GM18519 (cell line): Measurements from ENCODE around the gene FAM114A1.
"Not testable (repeated sequence)": the region's sequence is repeated elsewhere in the genome, so short reads cannot be mapped to it uniquely, and the experiment has no call there.

Experiments
- ATAC-seq: cut with Tn5 transposase; IDR thresholded peaks from one replicate; pipeline ENCODE4 v1.9.1; 2021; ENCODE audit warnings: mild to moderate bottlenecking, moderate library complexity; ENCODE audit not compliant: unreplicated experiment, low FRiP score

Gene FAM114A1

DNA sequence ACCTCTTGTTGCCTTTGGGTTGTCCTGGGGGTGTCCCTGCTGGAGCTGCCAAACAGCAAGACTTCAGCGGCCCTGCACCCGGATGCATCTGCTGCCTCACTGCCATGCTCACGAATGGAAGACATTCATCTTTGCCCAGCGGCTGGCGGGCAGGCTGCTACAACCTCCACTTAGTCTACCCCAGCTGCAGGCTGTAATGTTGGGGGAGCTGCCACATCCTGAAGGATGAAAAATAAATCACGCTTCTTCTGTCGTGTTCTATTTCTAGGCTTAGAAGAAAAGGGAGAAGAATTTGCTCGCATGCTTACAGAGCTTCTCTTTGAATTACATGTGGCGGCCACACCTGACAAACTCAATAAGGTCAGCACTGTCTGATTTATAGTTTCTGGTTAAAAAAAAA is 61.4 kb downstream of the FAM114A1 start:
- ATAC-seq: no peak

GRCh38 chr4:38930204-38930603 is 62.6 kb downstream of the FAM114A1 start:
- ATAC-seq: peak; percentile 58

- ATAC-seq: no peak
These were observed 63.1 kb downstream of the FAM114A1 start for GRCh38 chr4:38930707-38931106.

DNA sequence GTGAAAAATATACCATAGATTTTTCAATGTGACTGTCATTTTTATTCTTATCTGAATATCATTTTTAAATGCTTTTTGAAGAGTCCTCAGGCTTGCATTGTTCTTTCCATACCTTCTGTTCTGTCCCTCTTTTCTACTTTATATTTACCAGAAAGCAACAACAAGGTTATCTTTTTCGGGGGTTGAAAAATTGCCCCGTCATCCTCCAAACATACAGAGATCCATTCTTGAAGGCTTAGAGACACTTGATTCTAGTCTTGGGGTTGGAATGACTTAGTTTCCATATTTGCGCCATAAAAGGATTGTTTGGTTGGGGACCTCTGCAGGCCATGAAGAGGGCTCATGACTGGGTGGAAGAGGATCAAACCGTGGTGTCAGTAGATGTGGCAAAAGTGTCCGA is 63.5 kb downstream of the FAM114A1 start:
- ATAC-seq: no peak

DNA sequence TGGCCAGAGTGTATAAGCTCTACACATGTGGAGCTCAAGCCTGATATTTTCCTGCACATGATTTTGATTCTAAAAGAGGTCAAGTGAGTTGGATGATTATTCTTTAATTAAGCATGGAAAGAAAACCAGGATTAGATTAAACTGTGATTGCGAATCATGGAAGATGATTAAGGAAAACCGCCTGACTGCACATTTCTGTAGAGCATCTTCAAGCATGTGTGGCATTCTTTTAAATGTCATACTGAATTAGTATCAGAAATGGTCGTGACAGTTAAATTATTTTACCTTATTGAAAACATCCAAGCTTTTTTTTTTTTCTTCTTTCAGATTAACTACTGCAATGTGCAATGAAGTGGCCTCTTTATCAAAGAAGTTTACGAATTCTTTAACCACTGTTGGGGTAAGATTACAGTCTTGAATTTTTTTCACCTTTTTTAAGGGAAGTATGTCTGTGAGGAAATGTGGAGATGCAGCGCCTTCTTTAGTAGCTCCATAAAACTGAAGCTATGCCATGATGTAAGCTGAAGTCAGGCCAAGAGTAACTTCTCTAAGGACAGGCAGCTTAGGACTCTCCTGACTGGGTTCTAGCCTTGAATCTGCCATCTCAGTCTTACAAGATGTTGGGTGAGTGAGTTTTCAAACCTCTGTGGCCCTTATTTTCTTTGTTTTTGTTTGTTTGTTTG is 67.9 kb downstream of the FAM114A1 start:
- ATAC-seq: no peak

- ATAC-seq: peak; percentile 74
These were observed 71.6 kb downstream of the FAM114A1 start for GRCh38 chr4:38939165-38939564.

DNA sequence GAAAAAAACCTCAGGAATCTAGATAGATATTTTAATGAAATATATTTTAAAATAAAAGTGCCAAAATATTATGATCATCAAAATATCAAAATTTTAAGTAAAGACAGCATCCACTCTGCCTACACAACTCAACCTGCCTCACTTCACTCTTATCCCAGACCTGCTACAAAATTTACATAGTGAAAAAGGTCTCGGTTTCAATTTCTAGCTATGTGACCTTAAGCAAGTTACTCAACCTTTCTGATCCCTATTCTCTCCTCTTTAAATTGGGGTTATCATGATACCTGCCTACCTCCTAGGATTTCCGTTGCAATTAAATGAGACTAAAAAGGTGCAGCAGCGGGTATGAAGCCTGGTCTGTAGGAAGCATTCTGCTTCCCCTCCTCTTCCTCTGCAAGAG is 72.9 kb downstream of the FAM114A1 start:
- ATAC-seq: no peak

DNA sequence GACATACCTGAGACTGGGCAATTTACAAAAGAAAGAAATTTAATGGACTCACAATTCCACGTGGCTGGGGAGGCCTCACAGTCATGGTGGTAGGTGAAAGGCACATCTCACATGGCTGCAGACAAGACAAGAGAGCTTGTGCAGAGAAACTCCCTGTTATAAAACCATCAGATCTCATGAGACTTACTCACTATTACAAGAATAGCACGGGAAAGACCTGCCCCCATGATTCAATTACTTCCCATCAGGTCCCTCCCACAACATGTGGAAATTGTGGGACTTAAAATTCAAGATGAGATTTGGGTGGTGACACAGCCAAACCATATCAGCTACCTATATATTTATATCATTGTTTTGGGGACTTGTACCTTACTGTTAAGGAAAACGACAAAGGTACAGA is 74.3 kb downstream of the FAM114A1 start:
- not testable (repeated sequence) for ATAC-seq

GRCh38 chr4:38943343-38943742 is 75.7 kb downstream of the FAM114A1 start:
- no peak for ATAC-seq

DNA sequence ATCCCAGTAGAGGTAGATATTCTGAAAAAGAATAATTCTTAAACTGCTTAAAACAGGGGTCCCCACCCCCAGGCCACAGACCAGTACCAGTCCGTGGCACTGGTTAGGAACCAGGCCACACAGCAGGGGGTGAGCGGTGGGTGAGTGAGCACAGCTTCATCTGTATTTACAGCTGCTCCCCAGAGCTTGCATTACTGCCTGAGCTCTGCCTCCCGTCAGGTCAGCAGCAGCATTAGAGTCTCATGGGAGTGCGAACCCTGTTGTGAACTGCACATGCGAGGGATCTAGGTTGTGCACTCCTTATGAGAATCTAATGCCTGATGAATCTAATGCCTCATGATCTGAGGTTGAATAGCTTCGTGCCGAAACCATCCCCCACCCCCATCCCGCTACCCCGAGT is 76.8 kb downstream of the FAM114A1 start:
- no peak for ATAC-seq

- no peak for ATAC-seq
These were observed 79.3 kb downstream of the FAM114A1 start for GRCh38 chr4:38946919-38947318.

- ATAC-seq: no peak
These were observed 80.9 kb downstream of the FAM114A1 start for GRCh38 chr4:38948551-38948950.

DNA sequence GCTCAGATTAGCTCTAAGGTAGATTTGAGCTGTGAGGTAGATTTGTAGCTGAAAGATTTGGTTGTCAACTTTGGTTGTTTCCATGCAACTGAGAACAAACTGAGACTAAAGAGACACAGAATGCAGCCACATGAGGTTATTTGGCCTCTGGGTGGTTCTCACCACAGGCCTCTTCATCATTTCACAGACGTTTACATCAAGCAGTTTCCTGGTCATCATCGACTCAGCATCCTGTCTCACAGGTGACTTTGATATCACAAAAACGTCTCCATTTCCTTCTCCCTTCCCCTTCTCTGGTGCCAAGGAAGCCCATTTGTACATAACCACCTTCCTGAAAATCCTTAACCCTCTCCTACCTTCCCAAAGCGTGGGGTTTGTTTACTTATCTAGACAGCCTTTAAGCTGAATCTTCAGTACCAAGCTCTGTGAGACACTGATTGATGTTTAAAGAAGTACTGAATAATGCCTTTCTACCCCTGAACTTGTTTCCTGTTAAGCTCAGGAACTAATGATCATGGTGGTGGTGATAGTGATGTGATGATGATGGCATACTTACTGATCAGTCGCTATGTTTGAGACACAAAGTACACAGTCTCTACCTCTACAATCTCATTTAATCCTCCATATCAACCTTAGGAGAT is 81.9 kb downstream of the FAM114A1 start:
- ATAC-seq: no peak

DNA sequence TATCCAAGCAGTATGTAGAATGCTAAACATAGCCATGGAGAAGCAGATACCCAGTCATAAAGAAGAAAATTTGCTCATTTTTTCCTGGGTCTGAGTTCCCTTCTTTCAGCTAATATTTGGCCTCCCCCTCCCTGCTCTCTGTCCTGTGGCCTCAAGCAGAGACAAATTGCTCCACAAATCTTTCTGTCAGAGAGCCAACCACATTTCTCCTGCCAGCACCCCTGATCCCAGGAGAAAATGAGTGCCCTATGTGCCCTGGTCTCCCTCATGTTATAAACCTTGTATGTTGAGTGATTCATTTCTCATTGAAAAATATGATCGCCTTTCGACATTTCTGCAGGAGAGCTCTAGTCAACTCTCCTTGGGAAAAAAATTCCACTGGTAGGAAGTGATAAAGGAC is 82.6 kb downstream of the FAM114A1 start:
- no peak for ATAC-seq

DNA sequence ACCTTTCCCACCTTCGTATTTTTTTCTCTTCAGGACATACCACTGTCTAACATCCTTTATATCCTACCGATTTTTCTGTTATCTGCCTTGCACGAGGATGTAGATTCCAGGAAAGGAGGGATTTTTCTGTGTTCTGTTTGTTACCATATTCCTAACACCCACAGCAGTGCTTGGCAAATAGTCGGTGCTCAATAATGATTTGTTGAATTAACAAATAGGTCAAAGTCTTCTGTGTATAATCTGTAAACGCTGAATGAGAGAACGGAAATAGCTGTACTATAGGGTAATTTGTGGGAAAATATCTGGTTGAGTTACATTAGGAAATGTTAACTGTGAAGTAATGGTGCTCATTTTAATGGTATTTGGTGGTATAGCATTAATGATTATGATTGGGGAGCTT is 83.1 kb downstream of the FAM114A1 start:
- ATAC-seq: no peak

DNA sequence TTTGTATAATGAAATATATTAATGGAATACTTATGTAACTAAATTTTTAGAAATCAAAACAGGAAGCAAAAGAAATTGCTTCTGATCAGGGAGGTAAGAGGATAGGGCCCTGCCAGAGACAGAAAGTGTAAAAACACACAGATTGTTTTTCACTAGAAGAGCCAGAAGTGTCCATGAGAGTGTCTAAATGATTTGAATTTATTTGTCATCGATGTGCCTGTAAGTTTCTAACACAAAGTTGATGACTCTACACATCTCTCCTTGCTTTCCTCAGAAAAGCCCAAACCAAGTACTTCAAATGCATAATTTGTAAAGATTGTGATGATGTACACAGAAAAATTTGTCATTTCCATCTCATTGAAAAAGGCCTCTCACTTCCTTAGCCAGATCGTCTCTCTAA is 84.0 kb downstream of the FAM114A1 start:
- no peak for ATAC-seq

GRCh38 chr4:38952017-38952416 is 84.4 kb downstream of the FAM114A1 start:
- ATAC-seq: no peak

DNA sequence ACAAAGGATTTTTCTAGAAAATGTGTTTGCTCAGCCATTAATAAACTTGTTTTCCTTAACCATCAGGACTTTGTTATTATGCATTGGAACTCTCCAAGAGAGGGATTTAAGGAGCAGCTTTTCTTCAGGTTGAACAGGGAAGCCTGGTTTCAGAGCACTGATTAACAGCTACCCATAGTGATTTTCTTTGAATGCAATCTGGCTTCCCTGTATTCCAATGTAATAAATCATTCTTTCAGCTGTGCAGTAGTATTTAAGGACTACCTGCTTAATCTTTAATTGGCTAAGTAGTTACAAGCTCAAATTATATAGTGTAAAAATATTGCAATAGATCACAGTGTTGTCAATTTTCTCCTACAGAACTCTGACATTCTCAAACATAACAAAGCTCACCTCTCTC is 87.1 kb downstream of the FAM114A1 start:
- no peak for ATAC-seq

DNA sequence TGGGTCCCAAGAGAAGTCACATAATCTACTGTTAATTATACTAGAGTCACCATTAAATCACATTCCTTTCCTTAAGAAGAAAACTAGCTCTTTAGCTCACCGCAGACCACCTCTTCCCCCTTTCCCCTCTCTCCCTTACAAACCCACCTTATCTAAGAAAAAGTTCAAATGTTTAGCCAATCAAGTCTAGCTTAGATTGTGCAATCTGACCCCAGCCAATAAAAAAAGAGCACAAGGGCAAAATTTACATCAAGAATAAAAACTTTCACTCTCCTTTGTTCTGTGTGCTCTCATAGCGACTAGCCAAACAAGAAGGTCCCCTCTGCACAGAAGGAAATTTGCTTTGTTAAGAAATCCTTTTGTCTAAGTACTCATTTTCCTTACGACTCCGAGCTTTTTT is 88.4 kb downstream of the FAM114A1 start:
- no peak for ATAC-seq

GRCh38 chr4:38957261-38957815 is 89.7 kb downstream of the FAM114A1 start:
- no peak for ATAC-seq

- no peak for ATAC-seq
These were observed 90.3 kb downstream of the FAM114A1 start for GRCh38 chr4:38957893-38958292.
